Effector memory CD8-positive, alpha-beta T cell (primary cell): Measurements from ENCODE around the gene FZD2.
"Not testable (repeated sequence)": the region's sequence is repeated elsewhere in the genome, so short reads cannot be mapped to it uniquely, and the experiment has no call there.

ENCODE experiments used
- ATAC-seq: fragments of 150-1000 bp; cut with Tn5 transposase; replicated peaks from 2 replicates; pipeline ENCODE4 v1.10.0; 2021; ENCODE audit warnings: mild to moderate bottlenecking, moderate library complexity
- DNase-seq, 3 experiments: peaks; one replicate each; pipeline ENCODE4 v3.0.0; 2021
- H3K27ac Mint-ChIP-seq, 2 donors: one replicate each; pipeline ENCODE4 v1.8.0; 2022; ENCODE audit warnings: mild to moderate bottlenecking in 2 of 2, mixed read lengths in 2 of 2, moderate library complexity in 2 of 2
- H3K27me3 Mint-ChIP-seq, 2 donors: one replicate each; pipeline ENCODE4 v1.8.0; 2022; ENCODE audit warnings: mixed read lengths in 2 of 2
- H3K36me3 Mint-ChIP-seq: one replicate; pipeline ENCODE4 v1.8.0; 2022; ENCODE audit warnings: mild to moderate bottlenecking, moderate library complexity, mixed read lengths; ENCODE audit not compliant: insufficient read depth
- H3K4me1 Mint-ChIP-seq, 2 donors: one replicate each; pipeline ENCODE4 v1.8.0; 2022; ENCODE audit warnings: low read depth in 2 of 2, mixed read lengths in 2 of 2
- H3K4me3 Mint-ChIP-seq, 2 donors: one replicate each; pipeline ENCODE4 v1.8.0; 2022; ENCODE audit warnings: mild to moderate bottlenecking in 2 of 2, mixed read lengths in 2 of 2, moderate library complexity in 2 of 2
- H3K9me3 Mint-ChIP-seq, 2 donors: one replicate each; pipeline ENCODE4 v1.8.0; 2022; ENCODE audit warnings: mixed read lengths in 2 of 2

The FZD2 gene

DNA sequence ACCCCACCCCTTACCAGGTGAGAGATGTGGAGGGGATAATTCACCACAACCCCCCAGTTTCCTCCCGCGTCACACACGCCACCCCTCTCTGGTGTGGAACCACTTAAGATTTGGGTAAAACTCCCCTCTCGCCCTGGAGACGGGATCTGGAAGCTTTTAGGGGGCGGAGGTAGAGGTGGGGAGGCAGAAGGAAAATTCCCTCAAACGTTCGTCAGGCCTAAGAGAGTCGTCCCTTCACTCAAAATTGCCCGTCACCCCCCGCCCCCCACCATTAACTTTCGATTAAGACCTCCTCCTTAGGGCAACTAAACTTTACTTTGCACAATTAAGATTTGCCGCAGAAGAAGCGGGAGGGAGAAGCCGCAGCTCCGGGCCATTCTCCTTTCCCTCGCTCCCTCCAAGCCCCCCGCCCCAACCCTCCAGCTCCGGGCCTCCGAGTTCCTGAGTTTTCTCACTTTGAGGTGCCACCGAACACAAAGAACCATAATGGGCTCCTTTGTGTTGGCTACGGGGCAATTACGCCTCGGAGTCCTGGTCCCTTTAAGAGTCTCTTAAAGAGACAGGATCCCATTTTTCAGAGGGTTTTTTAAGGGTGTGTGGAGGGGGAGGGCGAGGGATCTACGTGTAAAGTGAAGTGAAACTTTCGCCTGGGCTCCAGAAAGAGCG lies 985 bp upstream of the FZD2 start:
- peak in 1 of 3 experiments; percentile 10 for DNase-seq
- peaks cover 49 to 82% of the 10 kb centered on the region in 2 donors for H3K27me3 Mint-ChIP-seq
- peak overlapping the region; percentile 86 to 89 for H3K27ac Mint-ChIP-seq

DNA sequence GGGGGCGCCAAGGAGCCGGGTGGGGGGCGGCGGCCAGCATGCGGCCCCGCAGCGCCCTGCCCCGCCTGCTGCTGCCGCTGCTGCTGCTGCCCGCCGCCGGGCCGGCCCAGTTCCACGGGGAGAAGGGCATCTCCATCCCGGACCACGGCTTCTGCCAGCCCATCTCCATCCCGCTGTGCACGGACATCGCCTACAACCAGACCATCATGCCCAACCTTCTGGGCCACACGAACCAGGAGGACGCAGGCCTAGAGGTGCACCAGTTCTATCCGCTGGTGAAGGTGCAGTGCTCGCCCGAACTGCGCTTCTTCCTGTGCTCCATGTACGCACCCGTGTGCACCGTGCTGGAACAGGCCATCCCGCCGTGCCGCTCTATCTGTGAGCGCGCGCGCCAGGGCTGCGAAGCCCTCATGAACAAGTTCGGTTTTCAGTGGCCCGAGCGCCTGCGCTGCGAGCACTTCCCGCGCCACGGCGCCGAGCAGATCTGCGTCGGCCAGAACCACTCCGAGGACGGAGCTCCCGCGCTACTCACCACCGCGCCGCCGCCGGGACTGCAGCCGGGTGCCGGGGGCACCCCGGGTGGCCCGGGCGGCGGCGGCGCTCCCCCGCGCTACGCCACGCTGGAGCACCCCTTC lies 484 bp downstream of the FZD2 start:
- peak; percentile 53 for ATAC-seq
- peak overlapping the region; percentile 97 to 98 for H3K4me3 Mint-ChIP-seq
- peaks cover 51 to 82% of the 10 kb centered on the region in 2 donors for H3K27me3 Mint-ChIP-seq
- H3K9me3 Mint-ChIP-seq = no peaks in the 10 kb centered on the region
- H3K27ac Mint-ChIP-seq = peak overlapping the region in 1 of 2 donors; percentile 86
- H3K36me3 Mint-ChIP-seq = peaks cover 15% of the 10 kb centered on the region
- DNase-seq = peak; percentile 23 to 32 (median 24)
- H3K4me1 Mint-ChIP-seq = peaks cover 24 to 27% of the 10 kb centered on the region in 2 donors

More for the DNA sequence above, 985 bp upstream of the FZD2 start:
- H3K4me3 Mint-ChIP-seq = peak overlapping the region; percentile 97 to 98
- H3K4me1 Mint-ChIP-seq = peaks cover 24 to 27% of the 10 kb centered on the region in 2 donors
- ATAC-seq = peak; percentile 47
- H3K9me3 Mint-ChIP-seq = no peaks in the 10 kb centered on the region
- H3K36me3 Mint-ChIP-seq = peaks cover 15% of the 10 kb centered on the region

DNA sequence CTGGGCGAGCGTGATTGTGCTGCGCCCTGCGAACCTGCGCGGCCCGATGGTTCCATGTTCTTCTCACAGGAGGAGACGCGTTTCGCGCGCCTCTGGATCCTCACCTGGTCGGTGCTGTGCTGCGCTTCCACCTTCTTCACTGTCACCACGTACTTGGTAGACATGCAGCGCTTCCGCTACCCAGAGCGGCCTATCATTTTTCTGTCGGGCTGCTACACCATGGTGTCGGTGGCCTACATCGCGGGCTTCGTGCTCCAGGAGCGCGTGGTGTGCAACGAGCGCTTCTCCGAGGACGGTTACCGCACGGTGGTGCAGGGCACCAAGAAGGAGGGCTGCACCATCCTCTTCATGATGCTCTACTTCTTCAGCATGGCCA lies 1.0 kb downstream of the FZD2 start:
- H3K27ac Mint-ChIP-seq = no peak overlapping the region
- DNase-seq (peak in 1 of 3 experiments; percentile 2), ATAC-seq (no peak)
- no peaks in the 10 kb centered on the region for H3K9me3 Mint-ChIP-seq
- H3K27me3 Mint-ChIP-seq = peaks cover 56 to 85% of the 10 kb centered on the region in 2 donors
- peak overlapping the region; percentile 97 to 98 for H3K4me3 Mint-ChIP-seq
- peaks cover 15% of the 10 kb centered on the region for H3K36me3 Mint-ChIP-seq
- H3K4me1 Mint-ChIP-seq = peaks cover 24 to 27% of the 10 kb centered on the region in 2 donors

DNA sequence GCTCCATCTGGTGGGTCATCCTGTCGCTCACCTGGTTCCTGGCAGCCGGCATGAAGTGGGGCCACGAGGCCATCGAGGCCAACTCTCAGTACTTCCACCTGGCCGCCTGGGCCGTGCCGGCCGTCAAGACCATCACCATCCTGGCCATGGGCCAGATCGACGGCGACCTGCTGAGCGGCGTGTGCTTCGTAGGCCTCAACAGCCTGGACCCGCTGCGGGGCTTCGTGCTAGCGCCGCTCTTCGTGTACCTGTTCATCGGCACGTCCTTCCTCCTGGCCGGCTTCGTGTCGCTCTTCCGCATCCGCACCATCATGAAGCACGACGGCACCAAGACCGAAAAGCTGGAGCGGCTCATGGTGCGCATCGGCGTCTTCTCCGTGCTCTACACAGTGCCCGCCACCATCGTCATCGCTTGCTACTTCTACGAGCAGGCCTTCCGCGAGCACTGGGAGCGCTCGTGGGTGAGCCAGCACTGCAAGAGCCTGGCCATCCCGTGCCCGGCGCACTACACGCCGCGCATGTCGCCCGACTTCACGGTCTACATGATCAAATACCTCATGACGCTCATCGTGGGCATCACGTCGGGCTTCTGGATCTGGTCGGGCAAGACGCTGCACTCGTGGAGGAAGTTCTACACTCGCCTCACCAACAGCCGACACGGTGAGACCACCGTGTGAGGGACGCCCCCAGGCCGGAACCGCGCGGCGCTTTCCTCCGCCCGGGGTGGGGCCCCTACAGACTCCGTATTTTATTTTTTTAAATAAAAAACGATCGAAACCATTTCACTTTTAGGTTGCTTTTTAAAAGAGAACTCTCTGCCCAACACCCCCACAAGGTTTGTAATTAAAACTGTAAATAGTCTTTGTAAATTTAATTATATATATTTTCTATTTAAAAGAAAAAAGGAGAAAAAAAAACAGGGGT lies 1.7 kb downstream of the FZD2 start:
- no peak for DNase-seq
- no peaks in the 10 kb centered on the region for H3K9me3 Mint-ChIP-seq
- H3K4me3 Mint-ChIP-seq = peak overlapping the region; percentile 97 to 98
- ATAC-seq = no peak
- H3K27me3 Mint-ChIP-seq = peaks cover 59 to 91% of the 10 kb centered on the region in 2 donors
- H3K4me1 Mint-ChIP-seq = peaks cover 24 to 27% of the 10 kb centered on the region in 2 donors
- no peak overlapping the region for H3K27ac Mint-ChIP-seq
- peaks cover 15% of the 10 kb centered on the region for H3K36me3 Mint-ChIP-seq

DNA sequence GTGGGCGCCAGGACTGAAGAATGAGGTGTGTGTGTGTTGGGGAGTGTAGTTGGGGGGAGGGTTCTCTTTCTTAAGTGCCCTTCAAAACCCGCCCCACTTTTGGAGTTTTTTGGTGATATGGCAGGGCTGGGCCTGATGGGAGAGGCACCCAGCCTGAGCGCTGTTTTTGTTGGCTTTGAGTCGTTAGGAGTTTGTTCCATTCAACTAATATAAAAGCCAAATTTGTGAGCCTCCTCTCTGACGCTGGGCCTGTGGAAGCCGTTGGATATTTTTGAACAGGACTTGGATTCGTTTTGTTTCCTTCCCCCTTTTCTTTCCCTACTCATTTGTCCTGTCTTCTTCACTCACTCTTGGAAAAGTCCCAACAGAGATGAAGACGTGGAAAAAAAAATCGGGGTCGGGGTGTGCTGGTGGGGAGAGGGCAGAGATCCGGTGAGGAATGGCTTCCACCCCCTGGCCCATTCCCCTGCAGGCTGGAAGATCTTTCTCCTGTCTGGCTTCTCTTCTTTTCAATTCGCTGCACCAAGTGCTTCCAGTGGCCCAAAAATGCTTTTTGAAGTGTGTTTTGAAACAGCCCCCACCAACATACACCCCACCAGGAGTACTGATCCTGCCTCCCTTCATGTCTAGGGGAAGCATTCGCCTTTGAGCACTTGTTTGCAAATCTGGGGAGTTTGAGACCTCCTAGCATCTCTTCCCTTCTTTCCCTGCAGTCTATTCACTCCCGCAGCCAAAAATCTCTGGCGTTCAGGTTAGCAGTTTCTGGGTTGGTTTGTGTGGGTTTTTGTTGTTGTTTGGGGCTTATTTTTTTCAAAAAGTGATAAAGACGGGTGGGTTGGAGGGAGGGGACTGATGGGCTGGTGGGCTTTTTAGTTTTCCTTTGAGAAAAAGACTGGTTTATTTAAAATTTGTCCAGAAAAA lies 2.6 kb downstream of the FZD2 start:
- Mint-ChIP-seq H3K4me1 (peaks cover 24 to 27% of the 10 kb centered on the region in 2 donors), H3K27ac (no peak overlapping the region), H3K9me3 (no peaks in the 10 kb centered on the region), H3K36me3 (peaks cover 15% of the 10 kb centered on the region), H3K4me3 (peak overlapping the region; percentile 29 to 35), H3K27me3 (peaks cover 59 to 100% of the 10 kb centered on the region in 2 donors)
- ATAC-seq (no peak), DNase-seq (no peak)

DNA sequence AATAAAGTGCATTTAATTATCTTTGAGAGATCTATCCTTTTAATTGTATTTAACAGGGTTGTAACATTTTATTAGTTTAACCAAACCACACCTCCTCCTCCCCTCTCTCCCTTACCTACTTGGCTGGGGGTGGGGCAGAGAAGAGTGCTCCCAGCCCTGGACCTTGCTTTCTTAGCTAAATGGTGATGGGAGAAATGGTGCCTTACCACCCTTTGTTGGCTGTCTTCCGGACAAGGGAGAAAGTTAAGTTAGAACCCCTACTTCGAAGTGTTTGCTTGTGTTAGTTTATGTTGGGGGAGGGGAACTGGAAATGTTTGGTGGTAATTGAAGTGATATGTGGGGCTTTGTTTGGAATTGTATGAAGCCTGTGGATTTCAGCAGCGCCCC lies 3.9 kb downstream of the FZD2 start:
- ATAC-seq (no peak), DNase-seq (no peak)
- Mint-ChIP-seq H3K36me3 (peaks cover 15% of the 10 kb centered on the region), H3K4me3 (no peak overlapping the region), H3K27me3 (peaks cover 68 to 98% of the 10 kb centered on the region in 2 donors), H3K4me1 (peaks cover 19 to 22% of the 10 kb centered on the region in 2 donors), H3K27ac (no peak overlapping the region), H3K9me3 (peaks cover 4 to 8% of the 10 kb centered on the region in 2 donors)

DNA sequence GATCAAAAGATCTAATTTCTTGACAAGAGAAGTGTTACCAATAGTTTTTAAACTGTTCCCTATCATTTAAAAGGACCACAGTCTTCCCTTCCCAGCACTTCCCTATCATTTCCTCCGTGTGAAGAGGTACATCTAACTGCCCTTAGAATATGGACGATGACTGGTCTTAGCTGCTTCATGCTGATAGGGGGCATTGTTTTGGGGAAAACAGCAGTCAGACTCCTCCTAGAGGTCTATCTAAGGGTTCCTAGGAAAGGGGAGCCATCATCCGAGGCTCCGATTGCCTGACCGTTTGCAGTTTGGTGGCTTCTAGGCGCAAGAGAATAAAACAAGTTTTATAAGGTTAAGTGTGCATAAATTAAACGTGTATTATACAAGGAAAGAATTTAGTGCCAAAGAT lies 7.1 kb downstream of the FZD2 start:
- Mint-ChIP-seq H3K27ac (no peak overlapping the region), H3K36me3 (peaks cover 6% of the 10 kb centered on the region)

DNA sequence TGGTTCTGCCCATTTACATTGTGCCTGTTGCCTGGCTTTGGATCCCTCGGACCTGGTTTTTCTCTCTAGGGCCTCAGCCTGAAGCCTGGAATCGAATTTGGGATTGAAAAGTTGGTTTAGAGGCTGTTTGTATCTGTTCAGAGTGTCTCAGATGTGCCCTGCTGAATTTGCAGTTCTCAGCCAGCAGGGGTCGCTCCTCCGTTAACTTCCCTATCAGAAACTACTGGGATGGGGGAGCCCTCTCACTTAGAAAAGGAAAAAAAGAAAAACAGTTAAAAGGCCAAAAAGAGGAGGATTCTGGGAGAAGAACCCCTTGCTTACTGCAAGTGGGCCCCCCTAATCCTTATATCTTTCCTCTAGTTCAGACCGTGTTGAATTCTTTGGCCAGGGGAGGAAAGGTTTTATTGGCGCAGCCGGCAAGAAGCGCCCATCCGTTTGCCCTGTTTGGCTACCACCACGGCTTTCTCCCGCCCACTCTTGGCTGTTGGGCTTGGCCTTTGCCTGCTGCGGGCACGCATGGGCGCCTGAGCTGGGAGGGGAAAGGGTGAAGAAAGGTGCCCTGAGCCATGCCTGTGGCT lies 8.7 kb downstream of the FZD2 start:
- no peak for ATAC-seq
- H3K4me1 Mint-ChIP-seq = peaks cover 0 to 4% of the 10 kb centered on the region in 2 donors

More for the DNA sequence above, 7.1 kb downstream of the FZD2 start:
- no peak for ATAC-seq
- peaks cover 4 to 8% of the 10 kb centered on the region in 2 donors for H3K9me3 Mint-ChIP-seq
- peaks cover 0 to 4% of the 10 kb centered on the region in 2 donors for H3K4me1 Mint-ChIP-seq
- DNase-seq = no peak
- peaks cover 50 to 66% of the 10 kb centered on the region in 2 donors for H3K27me3 Mint-ChIP-seq
- no peak overlapping the region for H3K4me3 Mint-ChIP-seq

DNA sequence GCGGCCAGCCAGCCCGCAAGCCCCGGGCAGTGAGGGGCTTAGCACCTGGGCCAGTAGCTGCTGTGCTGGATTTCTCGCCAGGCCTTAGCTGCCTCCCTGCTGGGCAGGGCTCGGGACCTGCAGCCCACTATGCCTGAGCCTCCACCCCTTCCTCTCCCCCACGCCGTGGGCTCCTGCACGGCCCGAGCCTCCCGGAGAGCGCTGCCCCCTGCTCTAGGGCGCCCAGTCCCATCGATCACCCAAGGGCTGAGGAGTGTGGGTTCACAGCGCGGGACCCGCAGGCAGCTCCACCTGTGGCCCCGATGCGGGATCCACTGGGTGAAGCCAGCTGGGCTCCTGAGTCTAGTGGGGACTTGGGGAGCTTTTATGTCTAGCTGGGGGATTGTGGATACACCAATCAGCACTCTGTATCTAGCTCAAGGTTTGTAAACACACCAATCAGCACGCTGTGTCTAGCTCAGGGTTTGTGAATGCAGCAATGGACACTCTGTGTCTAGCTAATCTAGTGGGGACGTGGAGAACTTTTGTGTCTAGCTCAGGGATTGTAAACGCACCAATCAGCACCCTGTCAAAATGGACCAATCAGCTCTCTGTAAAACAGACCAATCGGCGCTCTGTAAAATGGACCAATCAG lies 11.1 kb downstream of the FZD2 start:
- not testable (repeated sequence) for DNase-seq, H3K4me1 Mint-ChIP-seq, ATAC-seq, H3K36me3 Mint-ChIP-seq, H3K9me3 Mint-ChIP-seq, H3K27ac Mint-ChIP-seq
- peak overlapping the region in 1 of 2 donors; percentile 53 for H3K4me3 Mint-ChIP-seq
- peaks cover 21 to 29% of the 10 kb centered on the region in 2 donors for H3K27me3 Mint-ChIP-seq

More for the DNA sequence above, 8.7 kb downstream of the FZD2 start:
- Mint-ChIP-seq H3K27ac (no peak overlapping the region), H3K36me3 (peaks cover 3% of the 10 kb centered on the region), H3K4me3 (no peak overlapping the region), H3K9me3 (peaks cover 4 to 8% of the 10 kb centered on the region in 2 donors), H3K27me3 (peaks cover 44 to 50% of the 10 kb centered on the region in 2 donors)
- DNase-seq = no peak

DNA sequence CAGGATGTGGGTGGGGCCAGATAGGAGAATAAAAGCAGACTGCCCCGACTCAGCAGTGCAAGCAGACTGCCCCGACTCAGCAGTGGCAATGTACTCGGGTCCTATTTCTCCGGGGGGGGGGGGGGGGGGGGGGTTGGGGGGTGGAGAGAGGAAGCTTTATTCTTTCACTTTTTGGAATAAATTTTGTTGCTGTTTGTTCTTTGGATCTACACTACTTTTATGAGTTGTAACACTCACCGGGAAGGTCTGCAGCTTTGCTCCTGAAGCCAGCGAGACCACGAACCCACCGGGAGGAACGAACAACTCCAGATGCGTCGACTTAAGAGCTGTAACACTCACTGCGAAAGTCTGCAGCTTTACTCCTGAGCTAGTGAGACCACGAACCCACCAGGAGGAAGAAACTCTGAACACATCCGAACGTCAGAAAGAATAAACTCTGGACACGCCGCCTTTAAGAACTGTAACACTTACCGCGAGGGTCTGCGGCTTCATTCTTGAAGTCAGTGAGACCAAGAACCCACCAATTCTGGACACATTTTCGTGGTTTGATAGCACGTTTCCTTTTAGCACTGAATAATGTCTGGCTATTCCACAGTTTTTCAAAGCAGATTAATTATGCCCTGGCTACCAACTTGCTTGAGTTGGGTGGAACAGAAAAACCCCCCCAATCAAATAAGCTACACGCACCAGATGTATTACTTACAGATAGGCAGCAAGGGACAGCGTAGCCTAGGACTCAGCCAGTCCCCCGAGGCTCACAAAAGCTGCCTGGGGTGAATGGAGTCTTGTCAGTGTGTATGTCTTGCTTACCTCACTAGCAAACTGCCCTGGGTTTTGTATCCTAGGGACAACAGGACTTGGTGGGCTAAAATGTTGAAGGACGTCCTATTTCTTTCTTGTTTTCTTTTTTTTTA lies 11.9 kb downstream of the FZD2 start:
- Mint-ChIP-seq H3K36me3 (peaks cover 3% of the 10 kb centered on the region), H3K4me3 (peak overlapping the region in 1 of 2 donors; percentile 53), H3K9me3 (peaks cover 4 to 8% of the 10 kb centered on the region in 2 donors), H3K27ac (no peak overlapping the region), H3K4me1 (peaks cover 0 to 4% of the 10 kb centered on the region in 2 donors), H3K27me3 (peaks cover 19 to 29% of the 10 kb centered on the region in 2 donors)
- ATAC-seq (peak; percentile 51), DNase-seq (peak in 1 of 3 experiments; percentile 8)

DNA sequence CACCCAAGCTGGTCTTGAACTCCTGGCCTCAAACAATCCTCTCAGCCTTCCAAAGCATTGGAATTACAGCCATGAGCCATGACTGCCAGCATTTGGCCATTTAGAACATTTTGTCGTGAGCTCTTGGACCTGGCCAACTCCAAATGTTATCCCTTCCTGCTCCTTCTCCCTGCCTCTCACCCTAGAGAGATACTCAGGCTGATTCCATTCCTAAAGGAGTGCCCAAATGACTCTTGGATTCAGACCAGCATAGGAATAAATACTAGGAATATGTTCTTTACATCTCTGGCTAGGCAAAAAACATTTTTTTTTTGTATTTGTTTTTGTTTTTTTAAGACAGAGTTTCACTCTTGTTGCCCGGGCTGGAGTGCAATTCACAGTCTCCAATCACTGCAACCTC lies 15.5 kb downstream of the FZD2 start:
- ATAC-seq (no peak), DNase-seq (no peak)
- Mint-ChIP-seq H3K36me3 (peaks cover 3% of the 10 kb centered on the region), H3K9me3 (no peaks in the 10 kb centered on the region), H3K4me3 (no peak overlapping the region), H3K4me1 (peaks cover 0 to 4% of the 10 kb centered on the region in 2 donors), H3K27me3 (peaks cover 23 to 27% of the 10 kb centered on the region in 2 donors), H3K27ac (no peak overlapping the region)
